Measurements from ENCODE around the gene CXCR6. TPM values are rescaled to one million over a fixed set of nuclear protein-coding genes. Genes with fewer than 3 reads are reported as not detected.

Gene CXCR6
- total and polyA plus RNA-seq, 2 of the 8 experiments (the other 6 are each of a cell fraction or from before 2014, with no cell fraction given): not detected

- TF ChIP-seq JUN (IDR thresholded peaks at IDR 0.05; ENCODE audit: low read depth, low read length): no peak
- no peak for TF ChIP-seq CEBPB (IDR thresholded peaks at IDR 0.05; ENCODE audit: low read depth, low read length)
- no peak for TF ChIP-seq EZH2 (IDR thresholded peaks at IDR 0.05; ENCODE audit: low read depth, low read length, severe bottlenecking)
- TF ChIP-seq POU5F1 (IDR thresholded peaks at IDR 0.05; ENCODE audit: low read depth, low read length): no peak
- no peak for TF ChIP-seq ZNF274 (IDR thresholded peaks at IDR 0.05; ENCODE audit: borderline replicate concordance, extremely low read depth, low read length)
- no peak for TF ChIP-seq BACH1 (IDR thresholded peaks at IDR 0.05; ENCODE audit: low read length)
- TF ChIP-seq CTCF (IDR thresholded peaks at IDR 0.05; ENCODE audit: control extremely low read depth in 1 of 3, insufficient read depth in 1 of 3, low read depth in 1 of 3, low read length in 3 of 3): no peak
- TF ChIP-seq ATF3 (IDR thresholded peaks at IDR 0.05; ENCODE audit: insufficient read depth, low read depth, low read length): no peak
- TF ChIP-seq SP1 (IDR thresholded peaks at IDR 0.05; ENCODE audit: low read depth, low read length): no peak
- TF ChIP-seq TAF1 (IDR thresholded peaks at IDR 0.05; ENCODE audit: low read depth, low read length): no peak
- no peak for TF ChIP-seq SRF (IDR thresholded peaks at IDR 0.05; ENCODE audit: low read depth, low read length)
- Histone ChIP-seq H3K9ac (replicated peaks in 1 of 4; ENCODE audit: extremely low read depth in 1 of 4, low read depth in 3 of 4, low read length in 3 of 4) (no peak overlapping the region), H2AFZ (ENCODE audit: low read length) (no peak overlapping the region), H4K8ac (ENCODE audit: extremely low read depth, insufficient read depth, low read length) (no peak overlapping the region), H3K9me3 (ENCODE audit: insufficient read depth in 2 of 2, low read depth in 1 of 2, low read length in 1 of 2) (no peaks in the 10 kb centered on the region), H3K4me3 (ENCODE audit: extremely low read depth in 1 of 4, insufficient read depth in 2 of 4, low read depth in 3 of 4, low read length in 4 of 4) (no peak overlapping the region), H2BK15ac (ENCODE audit: low read length) (no peak overlapping the region), H3K36me3 (ENCODE audit: control insufficient read depth in 2 of 4, insufficient read depth in 4 of 4, low read length in 3 of 4) (peaks cover 6 to 51% (median 31%) of the 10 kb centered on the region in 4 experiments; a peak in 7 of 8 replicates), H2AK5ac (ENCODE audit: low read depth, low read length) (no peak overlapping the region), H3K4me2 (ENCODE audit: insufficient read depth in 1 of 2, low read depth in 2 of 2, low read length in 2 of 2) (no peak overlapping the region), H3K79me1 (ENCODE audit: low read depth, low read length) (no peaks in the 10 kb centered on the region), H3K56ac (replicated peaks; ENCODE audit: insufficient read length, low read depth, low read length) (no peak overlapping the region), H3K4ac (replicated peaks; ENCODE audit: insufficient read length, low read depth, low read length) (no peak overlapping the region), H2BK5ac (ENCODE audit: low read depth, low read length) (no peak overlapping the region), H2BK120ac (replicated peaks; ENCODE audit: low read depth, low read length) (no peak overlapping the region), H3K23ac (ENCODE audit: insufficient read length) (no peak overlapping the region), H3K18ac (ENCODE audit: extremely low read depth, low read length) (no peak overlapping the region), H3K27me3 (replicated peaks in 1 of 4; ENCODE audit: control insufficient read depth in 3 of 4, extremely low read depth in 1 of 4, insufficient read depth in 3 of 4, low read length in 3 of 4) (no peaks in the 10 kb centered on the region), H3K4me1 (replicated peaks in 1 of 4; ENCODE audit: control insufficient read depth in 3 of 4, insufficient read depth in 4 of 4, low read length in 3 of 4) (no peaks in the 10 kb centered on the region), H4K91ac (replicated peaks; ENCODE audit: insufficient read length, low read length) (no peak overlapping the region), H2BK20ac (ENCODE audit: low read length) (no peak overlapping the region), H2BK12ac (ENCODE audit: low read depth, low read length) (no peak overlapping the region), H4K20me1 (replicated peaks in 1 of 2; ENCODE audit: control insufficient read depth in 1 of 2, insufficient read depth in 2 of 2, low read length in 2 of 2) (no peaks in the 10 kb centered on the region), H4K5ac (ENCODE audit: insufficient read length, low read depth, low read length) (no peak overlapping the region), H3K79me2 (ENCODE audit: control insufficient read depth in 1 of 2, insufficient read depth in 2 of 2, low read length in 2 of 2) (no peaks in the 10 kb centered on the region), H3K27ac (ENCODE audit: low read depth, low read length) (no peak overlapping the region), H3K23me2 (ENCODE audit: low read depth, low read length) (no peaks in the 10 kb centered on the region), H3K14ac (ENCODE audit: insufficient read length) (no peak overlapping the region)
- FAIRE-seq (no peak), DNase-seq (ENCODE audit: low read depth in 1 of 2, low spot score in 2 of 2) (no peak)
- ChIA-PET CTCF (ENCODE audit: partially characterized antibody) (interaction anchor here (1.4 kb wide), 1 partner anchor 11 kb away, joined by 3 read pairs; no protein-coding TSS in a partner anchor), POLR2A (ENCODE audit: partially characterized antibody) (no interaction called here)
- WGBS, 2 experiments (ENCODE audit: extremely low coverage in 1 of 2, insufficient coverage in 1 of 2, insufficient read length in 1 of 2, insufficient replicate concordance in 2 of 2, low coverage in 1 of 2, low lambda C conversion rate in 2 of 2, missing lambda C conversion rate in 1 of 2): 75% methylated on average over 4 of the region's 4 CpGs; no CpG with 5 or more reads in 1 of the 2 experiments
These were observed 31.4 kb downstream of the CXCR6 start for GRCh38 chr3:45974686-45975085.
